Naive thymus-derived CD8-positive, alpha-beta T cell (primary cell): ENCODE results near the gene NT5M. TPM values are rescaled to one million over a fixed set of nuclear protein-coding genes. Genes with fewer than 3 reads are reported as not detected.

Experiments
- ATAC-seq, 2 donors: fragments of 150-1000 bp; cut with Tn5 transposase in 1 of 2; sonication (Bioruptor Pico), chemical (Tn5 transposase) in 1 of 2; 1 replicate in 1 of 2; 2 replicates in 1 of 2; pipeline ENCODE4 v1.10.0; 2021; ENCODE audit warnings: mild to moderate bottlenecking in 2 of 2, moderate library complexity in 2 of 2
- POLR2A ChIA-PET: fragments of 350-600 bp; sonication (Branson Sonifier 250); formaldehyde crosslinking; loops from one replicate; lab custom pipeline; 2021; ENCODE audit warnings: antibody characterized with exemption; lab: Charles Lee
- DNase-seq, 10 donors: peaks; one replicate each; pipeline versions ENCODE4 v3.0.0 to v3.0.0-alpha.2; 2020 to 2022
- H3K27ac Mint-ChIP-seq, 10 donors: one replicate each; pipeline ENCODE4 v1.8.0; 2020 to 2022; ENCODE audit warnings: mild to moderate bottlenecking in 10 of 10, mixed read lengths in 10 of 10, moderate library complexity in 4 of 10, inconsistent platforms in 1 of 10
- H3K27me3 Mint-ChIP-seq, 5 donors: one replicate each; pipeline ENCODE4 v1.8.0; 2021 to 2022; ENCODE audit warnings: mixed read lengths in 5 of 5
- H3K36me3 Mint-ChIP-seq, 3 donors: one replicate each; pipeline ENCODE4 v1.8.0; 2020 to 2022; ENCODE audit warnings: mixed read lengths in 3 of 3, mild to moderate bottlenecking in 2 of 3, inconsistent platforms in 1 of 3
- H3K4me1 Mint-ChIP-seq, 4 donors: one replicate each; pipeline ENCODE4 v1.8.0; 2021 to 2022; ENCODE audit warnings: mixed read lengths in 4 of 4
- H3K4me3 Mint-ChIP-seq, 10 donors: one replicate each; pipeline ENCODE4 v1.8.0; 2020 to 2022; ENCODE audit warnings: mild to moderate bottlenecking in 10 of 10, mixed read lengths in 10 of 10, moderate library complexity in 6 of 10, inconsistent platforms in 1 of 10
- H3K9me3 Mint-ChIP-seq, 9 donors: one replicate each; pipeline ENCODE4 v1.8.0; 2020 to 2022; ENCODE audit warnings: mixed read lengths in 9 of 9, mild to moderate bottlenecking in 3 of 9, inconsistent platforms in 1 of 9, moderate library complexity in 1 of 9
- polyA plus RNA-seq, 3 donors: library from polyadenylated mRNA; unstranded; fragments of 300-500 nt; fragmentation: Illumina TruSeq; gene quantifications; one replicate each; pipeline ENCODE4 v1.2.3, GENCODE V29; 2021
- total RNA-seq, 8 experiments: library from RNA in 2 of 8; stranded (reverse) in 2 of 8; gene quantifications; one replicate each; pipeline ENCODE4 v1.2.3 and lab custom pipeline; 2021 to 2026

The NT5M gene
- total and polyA plus RNA-seq, 5 experiments from 2014 or later = 1.5 to 5.5 (median 1.9) TPM

- Mint-ChIP-seq H3K9me3 (no peaks in the 10 kb centered on the region), H3K27me3 (no peaks in the 10 kb centered on the region), H3K4me3 (peak overlapping the region; percentile 74 to 93 (median 86)), H3K4me1 (peaks cover 12 to 37% (median 31%) of the 10 kb centered on the region in 4 donors), H3K27ac (peak overlapping the region; percentile 37 to 99 (median 91)), H3K36me3 (peaks cover 0 to 8% (median under 1%) of the 10 kb centered on the region in 3 donors)
- POLR2A ChIA-PET = interaction anchor here (1.1 to 1.6 kb wide), 5 partner anchors 21 to 129 kb away, joined by 3 to 6 read pairs (median 4); partner anchors contain the start of gene FLCN
- DNase-seq (peak in 9 of 10 donors; percentile 32 to 77 (median 53)), ATAC-seq (peak; percentile 69 to 75)
Measured at GRCh38 chr17:17305281-17305801, 2.2 kb downstream of the NT5M start.

GRCh38 chr17:17309356-17309755, 6.2 kb downstream of the NT5M start:
- Mint-ChIP-seq H3K9me3 (peaks cover 0 to 2% (median 0%) of the 10 kb centered on the region in 9 donors), H3K36me3 (peaks cover 3 to 12% (median 4%) of the 10 kb centered on the region in 3 donors), H3K4me3 (no peak overlapping the region), H3K27ac (no peak overlapping the region), H3K27me3 (no peaks in the 10 kb centered on the region), H3K4me1 (peaks cover 10 to 26% (median 24%) of the 10 kb centered on the region in 4 donors)
- DNase-seq (no peak), ATAC-seq (no peak)
- POLR2A ChIA-PET = no interaction called here

DNA sequence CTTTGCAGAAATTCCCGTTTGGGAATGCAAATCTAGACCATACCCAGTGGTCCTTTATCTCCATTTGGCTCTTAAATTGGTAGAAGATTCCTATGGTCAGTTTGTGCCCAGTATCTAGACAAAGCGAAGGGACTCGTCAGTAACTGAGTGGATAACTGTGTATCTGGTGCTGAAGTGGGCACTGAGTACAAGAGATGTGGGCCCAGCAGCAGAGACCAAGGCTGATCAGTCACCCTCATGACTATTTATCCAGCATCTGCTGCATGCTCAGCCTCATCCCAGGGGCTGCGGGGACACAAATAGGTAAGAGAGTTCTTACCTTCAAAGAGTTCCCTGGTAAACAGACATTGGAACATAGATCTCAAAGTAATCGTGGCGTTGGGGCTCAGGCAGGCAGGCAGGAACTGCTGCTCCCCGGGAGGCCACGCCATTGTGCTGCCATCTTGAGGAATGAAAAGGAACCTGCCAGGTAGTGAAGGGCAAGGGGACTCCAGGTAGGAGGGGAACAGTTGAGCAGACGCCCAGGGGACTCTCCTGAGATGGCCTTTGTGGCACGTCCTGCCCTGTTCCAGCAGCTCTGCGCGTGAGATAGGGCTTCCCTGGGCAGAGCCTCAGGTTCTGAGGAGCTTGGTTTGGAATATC, 10.3 kb downstream of the NT5M start:
- DNase-seq = peak; percentile 52 to 89 (median 76)
- Mint-ChIP-seq H3K9me3 (peaks cover 0 to 2% (median 0%) of the 10 kb centered on the region in 9 donors), H3K27ac (peak overlapping the region in 3 of 10 donors; percentile 16 to 67 (median 60)), H3K4me1 (peaks cover 2 to 6% (median 6%) of the 10 kb centered on the region in 4 donors), H3K27me3 (no peaks in the 10 kb centered on the region), H3K36me3 (peaks cover 3 to 12% (median 4%) of the 10 kb centered on the region in 3 donors), H3K4me3 (no peak overlapping the region)
- POLR2A ChIA-PET = interaction anchor here (0.6 to 1.5 kb wide), 2 partner anchors 41 to 313 kb away, joined by 3 read pairs; no protein-coding TSS in a partner anchor
- peak; percentile 100 for ATAC-seq

GRCh38 chr17:17314501-17315071, 11.4 kb downstream of the NT5M start:
- ATAC-seq (no peak), DNase-seq (no peak)
- H3K4me1 Mint-ChIP-seq = peaks cover 2 to 6% (median 6%) of the 10 kb centered on the region in 4 donors
- peaks cover 0 to 2% (median 0%) of the 10 kb centered on the region in 9 donors for H3K9me3 Mint-ChIP-seq
- no peak overlapping the region for H3K27ac Mint-ChIP-seq
- POLR2A ChIA-PET = no interaction called here
- no peak overlapping the region for H3K4me3 Mint-ChIP-seq
- no peaks in the 10 kb centered on the region for H3K27me3 Mint-ChIP-seq
- peaks cover 3 to 7% (median 4%) of the 10 kb centered on the region in 3 donors for H3K36me3 Mint-ChIP-seq

GRCh38 chr17:17315142-17315821, 12.1 kb downstream of the NT5M start:
- no peak for DNase-seq
- no peak overlapping the region for H3K4me3 Mint-ChIP-seq
- H3K27ac Mint-ChIP-seq = peak overlapping the region in 2 of 10 donors; percentile 11 to 14
- peaks cover 2 to 6% (median 6%) of the 10 kb centered on the region in 4 donors for H3K4me1 Mint-ChIP-seq
- no peaks in the 10 kb centered on the region for H3K27me3 Mint-ChIP-seq
- no peak for ATAC-seq
- H3K9me3 Mint-ChIP-seq = peaks cover 0 to 2% (median 0%) of the 10 kb centered on the region in 9 donors
- peaks cover 3 to 5% (median 4%) of the 10 kb centered on the region in 3 donors for H3K36me3 Mint-ChIP-seq
- POLR2A ChIA-PET = no interaction called here

GRCh38 chr17:17320188-17320910, 17.2 kb downstream of the NT5M start:
- Mint-ChIP-seq H3K27ac (no peak overlapping the region), H3K36me3 (peaks cover 0 to 8% (median 0%) of the 10 kb centered on the region in 3 donors), H3K27me3 (no peaks in the 10 kb centered on the region), H3K4me3 (no peak overlapping the region), H3K9me3 (no peaks in the 10 kb centered on the region), H3K4me1 (no peaks in the 10 kb centered on the region)
- POLR2A ChIA-PET = no interaction called here
- DNase-seq = no peak
- ATAC-seq = no peak

DNA sequence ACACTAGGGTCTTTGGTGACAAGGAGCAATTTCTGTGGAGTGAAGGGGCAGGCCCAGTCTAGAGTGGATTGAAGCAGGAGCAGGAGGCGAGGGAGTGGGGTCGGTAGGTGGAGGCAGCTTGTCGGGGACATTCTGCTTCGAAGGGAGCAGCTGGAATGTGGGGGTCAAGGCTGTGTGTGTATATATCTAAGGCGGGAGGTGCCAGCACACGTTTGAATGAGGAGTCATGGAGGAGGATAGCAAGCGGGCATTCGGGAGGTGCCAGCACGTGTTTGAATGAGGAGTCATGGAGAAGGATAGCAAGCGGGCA, 17.7 kb downstream of the NT5M start:
- H3K4me3 Mint-ChIP-seq = no peak overlapping the region
- H3K36me3 Mint-ChIP-seq = peaks cover 0 to 8% (median 0%) of the 10 kb centered on the region in 3 donors
- POLR2A ChIA-PET = no interaction called here
- DNase-seq (no peak), ATAC-seq (no peak)
- H3K27ac Mint-ChIP-seq = no peak overlapping the region
- no peaks in the 10 kb centered on the region for H3K9me3 Mint-ChIP-seq
- no peaks in the 10 kb centered on the region for H3K27me3 Mint-ChIP-seq
- no peaks in the 10 kb centered on the region for H3K4me1 Mint-ChIP-seq

GRCh38 chr17:17321356-17322025, 18.3 kb downstream of the NT5M start:
- Mint-ChIP-seq H3K4me3 (no peak overlapping the region), H3K27ac (no peak overlapping the region), H3K27me3 (no peaks in the 10 kb centered on the region), H3K36me3 (peaks cover 0 to 8% (median 0%) of the 10 kb centered on the region in 3 donors), H3K4me1 (no peaks in the 10 kb centered on the region), H3K9me3 (no peaks in the 10 kb centered on the region)
- DNase-seq (no peak), ATAC-seq (no peak)
- POLR2A ChIA-PET = no interaction called here

DNA sequence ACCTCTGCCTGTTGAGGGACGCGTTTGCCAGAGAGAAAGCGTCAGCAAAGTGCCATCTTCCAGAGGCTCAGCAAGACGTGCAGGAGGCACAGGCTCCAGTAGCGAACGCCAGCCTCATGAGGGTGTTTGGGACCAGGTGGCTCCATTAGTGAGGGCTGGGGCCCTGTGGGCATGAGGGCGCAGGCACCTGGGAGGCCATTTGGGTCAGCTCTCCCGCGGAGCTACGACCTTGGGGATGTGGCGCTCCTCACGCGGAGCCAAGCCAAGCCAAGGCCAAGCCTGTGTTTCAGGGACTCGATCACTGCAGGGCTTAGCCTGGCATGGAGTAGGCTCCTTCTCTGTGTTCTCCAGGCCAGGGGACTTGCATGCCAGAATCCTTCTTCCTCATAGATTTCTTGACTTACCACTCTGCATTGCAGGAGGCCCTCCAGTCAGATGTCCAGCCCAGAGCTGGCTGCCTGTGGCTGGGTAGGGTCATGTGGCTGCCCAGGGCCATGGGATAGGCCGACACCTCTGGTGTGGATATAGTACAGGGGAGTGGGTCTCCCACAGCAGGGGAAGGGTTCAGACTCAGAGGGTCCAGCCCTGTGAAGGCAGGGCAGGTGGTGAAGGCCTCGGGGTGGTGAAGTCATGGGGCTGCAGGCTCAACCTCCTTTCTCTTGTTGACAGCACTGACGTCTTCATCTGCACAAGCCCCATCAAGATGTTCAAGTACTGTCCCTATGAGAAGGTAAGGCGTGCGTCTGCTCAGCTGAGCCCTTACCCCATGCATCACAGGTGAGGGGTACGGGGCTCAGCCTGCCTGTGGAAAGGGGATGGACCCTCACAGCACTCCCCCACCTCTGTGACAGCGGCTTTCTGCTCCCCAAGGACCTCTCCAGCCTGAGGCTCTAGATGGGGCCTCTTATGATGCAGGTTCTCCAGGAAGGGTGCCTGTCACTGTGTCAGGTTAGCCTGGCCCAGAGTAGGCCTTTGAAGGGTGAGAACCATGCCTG, 19.6 kb downstream of the NT5M start:
- Mint-ChIP-seq H3K27ac (peak overlapping the region in 2 of 10 donors; percentile 1 to 71), H3K36me3 (peaks cover 0 to 8% (median 0%) of the 10 kb centered on the region in 3 donors), H3K4me1 (no peaks in the 10 kb centered on the region), H3K27me3 (no peaks in the 10 kb centered on the region), H3K4me3 (no peak overlapping the region), H3K9me3 (no peaks in the 10 kb centered on the region)
- POLR2A ChIA-PET = no interaction called here
- DNase-seq (no peak), ATAC-seq (no peak)

GRCh38 chr17:17324616-17325015, 21.4 kb downstream of the NT5M start:
- Mint-ChIP-seq H3K27me3 (no peaks in the 10 kb centered on the region), H3K4me3 (no peak overlapping the region), H3K4me1 (no peaks in the 10 kb centered on the region), H3K27ac (peak overlapping the region in 1 of 10 donors; percentile 87), H3K36me3 (peaks cover 0 to 8% (median 0%) of the 10 kb centered on the region in 3 donors), H3K9me3 (no peaks in the 10 kb centered on the region)
- DNase-seq = no peak
- POLR2A ChIA-PET = no interaction called here
- no peak for ATAC-seq

- Mint-ChIP-seq H3K4me1 (no peaks in the 10 kb centered on the region), H3K27me3 (no peaks in the 10 kb centered on the region), H3K9me3 (no peaks in the 10 kb centered on the region), H3K36me3 (peaks cover 0 to 8% (median 0%) of the 10 kb centered on the region in 3 donors), H3K4me3 (no peak overlapping the region), H3K27ac (peak overlapping the region in 3 of 10 donors; percentile 5 to 38 (median 34))
- ATAC-seq = no peak
- POLR2A ChIA-PET = no interaction called here
- DNase-seq = no peak
Measured at GRCh38 chr17:17325228-17325627, 22.1 kb downstream of the NT5M start.
